ENCODE data around the gene ALOX15. TPM values are rescaled to one million over a fixed set of nuclear protein-coding genes. Genes with fewer than 3 reads are reported as not detected.
A peak's percentile ranks its signal among the peaks of the same experiment; 100 is the strongest.
"Not testable (repeated sequence)": the region's sequence is repeated elsewhere in the genome, so short reads cannot be mapped to it uniquely, and the experiment has no call there.

ALOX15 gene
- total and polyA plus RNA-seq, 2 donors (not counting 1 experiment from before 2014, with no cell fraction given): not detected

DNA sequence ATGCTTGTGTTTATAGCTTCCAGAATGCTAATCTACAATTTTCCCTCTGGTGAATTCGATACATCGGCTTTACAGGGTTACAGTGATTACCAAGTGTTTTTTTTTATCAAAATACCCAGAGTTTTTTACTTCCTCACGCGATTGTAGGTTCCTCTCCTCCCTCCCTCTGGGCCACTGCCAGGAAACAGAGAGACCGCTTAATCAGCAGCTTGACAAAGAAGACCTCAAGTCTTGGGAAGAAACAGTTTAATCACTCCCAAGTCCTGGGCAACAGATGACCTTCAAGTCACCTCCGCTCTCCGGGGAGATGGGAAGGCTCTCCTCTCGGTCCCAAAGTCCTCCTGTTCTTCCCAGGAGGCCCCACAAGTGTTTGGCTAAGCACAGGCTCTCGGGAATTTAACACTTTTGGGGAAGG, 33.7 kb downstream of the ALOX15 start:
- no peak overlapping the region for H3K27ac ChIP-seq (ENCODE audit: insufficient read depth, low read length)
- H3K79me2 ChIP-seq (ENCODE audit: control insufficient read depth, insufficient read depth, low read length): no peaks in the 10 kb centered on the region
- H3K9ac ChIP-seq (ENCODE audit: insufficient read depth, low read length): no peak overlapping the region
- H3K4me3 ChIP-seq (replicated peaks in 1 of 4; ENCODE audit: control extremely low read depth in 1 of 4, insufficient read depth in 1 of 4, low read depth in 3 of 4, low read length in 4 of 4): no peak overlapping the region
- no peak overlapping the region for H2AFZ ChIP-seq (ENCODE audit: low read length)
- H3K4me1 ChIP-seq (ENCODE audit: control insufficient read depth, extremely low read depth, insufficient read depth, low read length): peaks cover 3% of the 10 kb centered on the region
- DNase-seq (ENCODE audit: low read depth in 2 of 2): peak; percentile 67 to 85
- TF ChIP-seq, protein P1, sequence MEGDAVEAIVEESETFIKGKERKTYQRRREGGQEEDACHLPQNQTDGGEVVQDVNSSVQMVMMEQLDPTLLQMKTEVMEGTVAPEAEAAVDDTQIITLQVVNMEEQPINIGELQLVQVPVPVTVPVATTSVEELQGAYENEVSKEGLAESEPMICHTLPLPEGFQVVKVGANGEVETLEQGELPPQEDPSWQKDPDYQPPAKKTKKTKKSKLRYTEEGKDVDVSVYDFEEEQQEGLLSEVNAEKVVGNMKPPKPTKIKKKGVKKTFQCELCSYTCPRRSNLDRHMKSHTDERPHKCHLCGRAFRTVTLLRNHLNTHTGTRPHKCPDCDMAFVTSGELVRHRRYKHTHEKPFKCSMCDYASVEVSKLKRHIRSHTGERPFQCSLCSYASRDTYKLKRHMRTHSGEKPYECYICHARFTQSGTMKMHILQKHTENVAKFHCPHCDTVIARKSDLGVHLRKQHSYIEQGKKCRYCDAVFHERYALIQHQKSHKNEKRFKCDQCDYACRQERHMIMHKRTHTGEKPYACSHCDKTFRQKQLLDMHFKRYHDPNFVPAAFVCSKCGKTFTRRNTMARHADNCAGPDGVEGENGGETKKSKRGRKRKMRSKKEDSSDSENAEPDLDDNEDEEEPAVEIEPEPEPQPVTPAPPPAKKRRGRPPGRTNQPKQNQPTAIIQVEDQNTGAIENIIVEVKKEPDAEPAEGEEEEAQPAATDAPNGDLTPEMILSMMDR (conservative IDR thresholded peaks at IDR 0.05 in 1 of 2, IDR thresholded peaks at IDR 0.05 in 1 of 2; ENCODE audit: low read depth in 1 of 2, low read length in 2 of 2): no peak
- no peak for TF ChIP-seq EZH2 (IDR thresholded peaks at IDR 0.05; ENCODE audit: low read length, missing control alignments)
- H3K4me2 ChIP-seq (ENCODE audit: extremely low read depth, insufficient read depth, low read length): no peak overlapping the region
- H3K27me3 ChIP-seq (ENCODE audit: control insufficient read depth, insufficient read depth, low read length): peaks cover 8% of the 10 kb centered on the region
- no peaks in the 10 kb centered on the region for H4K20me1 ChIP-seq (ENCODE audit: control insufficient read depth, extremely low read depth, insufficient read depth, low read length)
- H3K36me3 ChIP-seq (ENCODE audit: control insufficient read depth, insufficient read depth, low read length): no peaks in the 10 kb centered on the region
- no peaks in the 10 kb centered on the region for H3K9me3 ChIP-seq (ENCODE audit: control insufficient read depth, insufficient read depth, low read depth, low read length)

DNA sequence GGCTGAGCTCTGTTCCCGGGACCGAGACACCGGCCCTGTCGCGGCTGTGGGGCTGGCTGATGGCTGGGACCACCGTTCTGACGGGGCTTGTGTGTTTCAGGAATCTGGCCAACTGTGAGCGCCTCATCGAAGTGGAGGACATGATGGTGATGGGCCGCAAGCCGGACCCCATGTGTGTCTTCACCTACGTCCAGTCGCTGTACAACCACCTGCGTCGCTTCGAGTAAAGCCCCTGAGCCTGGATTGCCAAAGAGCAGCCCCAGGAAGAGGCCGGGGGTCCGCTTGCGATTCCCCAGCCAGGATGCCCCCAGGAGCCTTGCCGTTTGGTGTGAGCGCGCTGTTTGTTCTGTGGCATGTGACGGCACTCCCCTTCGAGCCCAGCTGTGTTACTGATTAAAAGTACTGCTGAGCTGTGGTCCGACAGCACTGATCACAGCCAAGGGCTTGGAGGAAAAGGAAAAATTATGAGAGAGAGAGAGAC, 34.2 kb downstream of the ALOX15 start:
- Histone ChIP-seq H3K9me3 (ENCODE audit: control insufficient read depth, insufficient read depth, low read depth, low read length) (no peaks in the 10 kb centered on the region), H3K4me1 (ENCODE audit: control insufficient read depth, extremely low read depth, insufficient read depth, low read length) (peaks cover 3% of the 10 kb centered on the region), H2AFZ (ENCODE audit: low read length) (no peak overlapping the region), H3K27me3 (ENCODE audit: control insufficient read depth, insufficient read depth, low read length) (peaks cover 8% of the 10 kb centered on the region), H4K20me1 (ENCODE audit: control insufficient read depth, extremely low read depth, insufficient read depth, low read length) (no peaks in the 10 kb centered on the region), H3K4me3 (replicated peaks in 1 of 4; ENCODE audit: control extremely low read depth in 1 of 4, insufficient read depth in 1 of 4, low read depth in 3 of 4, low read length in 4 of 4) (no peak overlapping the region), H3K27ac (ENCODE audit: insufficient read depth, low read length) (no peak overlapping the region), H3K36me3 (ENCODE audit: control insufficient read depth, insufficient read depth, low read length) (no peaks in the 10 kb centered on the region), H3K9ac (ENCODE audit: insufficient read depth, low read length) (no peak overlapping the region), H3K4me2 (ENCODE audit: extremely low read depth, insufficient read depth, low read length) (no peak overlapping the region), H3K79me2 (ENCODE audit: control insufficient read depth, insufficient read depth, low read length) (no peaks in the 10 kb centered on the region)
- TF ChIP-seq, protein P1 (conservative IDR thresholded peaks at IDR 0.05 in 1 of 2, IDR thresholded peaks at IDR 0.05 in 1 of 2; ENCODE audit: low read depth in 1 of 2, low read length in 2 of 2): no peak
- no peak for TF ChIP-seq EZH2 (IDR thresholded peaks at IDR 0.05; ENCODE audit: low read length, missing control alignments)
- no peak for DNase-seq (ENCODE audit: low read depth in 2 of 2)

DNA sequence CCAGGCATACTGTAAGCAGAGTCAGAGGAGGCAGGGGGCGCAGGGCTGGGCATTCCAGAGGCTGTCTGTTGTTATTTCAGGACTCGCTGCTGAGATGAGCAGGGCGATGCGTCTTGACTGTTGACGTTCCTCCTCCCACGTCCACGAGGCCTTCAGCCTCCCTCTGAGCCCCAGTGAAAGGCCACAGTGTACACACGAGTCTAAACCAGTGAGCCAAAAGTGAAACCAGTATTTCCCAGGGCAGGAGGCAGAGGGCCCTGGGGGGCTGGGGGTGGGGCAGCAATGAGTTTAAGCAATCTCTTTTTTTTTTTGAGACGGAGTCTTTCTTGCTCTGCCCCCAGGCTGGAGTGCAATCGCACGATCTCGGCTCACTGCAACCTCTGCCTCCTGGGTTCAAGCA, 35.7 kb downstream of the ALOX15 start:
- peak in 1 of 2 donors; percentile 34 for DNase-seq (ENCODE audit: low read depth in 2 of 2)
- no peak overlapping the region for H2AFZ ChIP-seq (ENCODE audit: low read length)
- H3K27ac ChIP-seq (ENCODE audit: insufficient read depth, low read length): no peak overlapping the region
- peaks cover 8% of the 10 kb centered on the region for H3K27me3 ChIP-seq (ENCODE audit: control insufficient read depth, insufficient read depth, low read length)
- TF ChIP-seq EZH2 (IDR thresholded peaks at IDR 0.05; ENCODE audit: low read length, missing control alignments): no peak
- TF ChIP-seq, protein P1 (conservative IDR thresholded peaks at IDR 0.05 in 1 of 2, IDR thresholded peaks at IDR 0.05 in 1 of 2; ENCODE audit: low read depth in 1 of 2, low read length in 2 of 2): no peak
- H3K79me2 ChIP-seq (ENCODE audit: control insufficient read depth, insufficient read depth, low read length): no peaks in the 10 kb centered on the region
- H3K4me1 ChIP-seq (ENCODE audit: control insufficient read depth, extremely low read depth, insufficient read depth, low read length): peaks cover 3% of the 10 kb centered on the region
- no peak overlapping the region for H3K9ac ChIP-seq (ENCODE audit: insufficient read depth, low read length)
- H3K4me3 ChIP-seq (replicated peaks in 1 of 4; ENCODE audit: control extremely low read depth in 1 of 4, insufficient read depth in 1 of 4, low read depth in 3 of 4, low read length in 4 of 4): no peak overlapping the region
- H3K36me3 ChIP-seq (ENCODE audit: control insufficient read depth, insufficient read depth, low read length): no peaks in the 10 kb centered on the region
- H3K9me3 ChIP-seq (ENCODE audit: control insufficient read depth, insufficient read depth, low read depth, low read length): no peaks in the 10 kb centered on the region
- no peaks in the 10 kb centered on the region for H4K20me1 ChIP-seq (ENCODE audit: control insufficient read depth, extremely low read depth, insufficient read depth, low read length)
- peak overlapping the region; percentile 2 for H3K4me2 ChIP-seq (ENCODE audit: extremely low read depth, insufficient read depth, low read length)

DNA sequence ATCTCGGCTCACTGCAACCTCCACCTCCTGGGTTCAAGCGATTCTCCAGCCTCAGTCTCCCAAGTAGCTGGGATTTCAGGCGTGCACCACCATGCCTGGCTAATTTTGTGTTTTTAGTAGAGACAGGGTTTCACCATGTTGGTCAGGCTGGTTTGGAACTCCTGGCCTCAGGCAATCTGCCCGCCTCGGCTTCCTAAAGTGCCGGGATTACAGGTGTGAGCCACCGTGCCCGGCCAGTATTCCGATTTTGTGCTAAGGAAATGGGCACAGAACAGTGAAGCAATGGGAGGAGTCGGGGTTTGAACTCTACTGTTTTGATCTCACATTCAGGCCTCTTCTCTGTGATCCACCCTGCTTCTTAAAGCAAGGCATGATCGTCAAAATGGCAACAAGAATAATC, 36.7 kb downstream of the ALOX15 start:
- H3K4me3 ChIP-seq (replicated peaks in 1 of 4; ENCODE audit: control extremely low read depth in 1 of 4, insufficient read depth in 1 of 4, low read depth in 3 of 4, low read length in 4 of 4); H3K4me2 ChIP-seq (ENCODE audit: extremely low read depth, insufficient read depth, low read length); H3K9me3 ChIP-seq (ENCODE audit: control insufficient read depth, insufficient read depth, low read depth, low read length); H3K27ac ChIP-seq (ENCODE audit: insufficient read depth, low read length); H4K20me1 ChIP-seq (ENCODE audit: control insufficient read depth, extremely low read depth, insufficient read depth, low read length); H3K36me3 ChIP-seq (ENCODE audit: control insufficient read depth, insufficient read depth, low read length); DNase-seq (ENCODE audit: low read depth in 2 of 2); H3K4me1 ChIP-seq (ENCODE audit: control insufficient read depth, extremely low read depth, insufficient read depth, low read length); H2AFZ ChIP-seq (ENCODE audit: low read length); H3K9ac ChIP-seq (ENCODE audit: insufficient read depth, low read length); H3K79me2 ChIP-seq (ENCODE audit: control insufficient read depth, insufficient read depth, low read length): not testable (repeated sequence)
- H3K27me3 ChIP-seq (ENCODE audit: control insufficient read depth, insufficient read depth, low read length): peaks cover 15% of the 10 kb centered on the region
